B cell (primary cell): ENCODE measurements around the gene FAM107B. TPM values are rescaled to one million over a fixed set of nuclear protein-coding genes. Genes with fewer than 3 reads are reported as not detected.

Experiments used
- ATAC-seq: fragments of 200-7000 bp; cut with Tn5 transposase; one replicate; pipeline ENCODE4 v1.10.0; 2021; ENCODE audit warnings: low read depth, mild to moderate bottlenecking, moderate number of reproducible peaks, moderate library complexity
- CTCF ChIA-PET: fragments of 350-600 bp; sonication (Branson Sonifier 250); formaldehyde crosslinking; loops from one replicate; lab custom pipeline; 2021; ENCODE audit warnings: antibody characterized with exemption, inconsistent platforms; lab: Charles Lee
- POLR2A ChIA-PET: fragments of 350-600 bp; sonication (Branson Sonifier 250); formaldehyde crosslinking; loops from one replicate; lab custom pipeline; 2021; ENCODE audit warnings: antibody characterized with exemption; lab: Charles Lee
- DNase-seq: peaks from one replicate; pipeline ENCODE4 v3.0.0; 2013
- H2AFZ ChIP-seq: 2 replicates; pipeline ENCODE4 v1.6.1; 2012; ENCODE audit warnings: mild to moderate bottlenecking, low read depth, low read length; ENCODE audit not compliant: insufficient read depth, poor library complexity, severe bottlenecking
- H3K27ac ChIP-seq, 2 donors: 1 replicate in 1 of 2; 2 replicates in 1 of 2; pipeline ENCODE4 v1.5.1; 2012 to 2013; ENCODE audit warnings: low read length in 2 of 2, mild to moderate bottlenecking in 2 of 2, moderate library complexity in 1 of 2
- H3K27me3 ChIP-seq, 4 experiments: fragments of 200-600 bp in 1 of 4; sonication (generic) in 1 of 4; replicated peaks in 1 of 4; 1 replicate in 2 of 4; 2 replicates in 2 of 4; pipeline versions ENCODE4 v1.6.1 to v1.7.0; 2013 to 2016; ENCODE audit warnings: low read length in 3 of 4, mild to moderate bottlenecking in 2 of 4, mixed read lengths in 1 of 4, moderate library complexity in 1 of 4; ENCODE audit not compliant: insufficient read depth in 4 of 4, control insufficient read depth in 3 of 4; ENCODE audit errors: control extremely low read depth in 1 of 4
- H3K36me3 ChIP-seq, 2 experiments: replicated peaks in 1 of 2; 1 replicate in 1 of 2; 2 replicates in 1 of 2; pipeline versions ENCODE4 v1.6.1 to v1.7.1; 2013; ENCODE audit warnings: low read length in 1 of 2; ENCODE audit not compliant: insufficient read depth in 2 of 2, control insufficient read depth in 1 of 2; ENCODE audit errors: control extremely low read depth in 1 of 2, extremely low read depth in 1 of 2
- H3K4me1 ChIP-seq, 2 donors: fragments of 200-600 bp in 1 of 2; sonication (generic) in 1 of 2; 1 replicate in 1 of 2; 2 replicates in 1 of 2; pipeline versions ENCODE4 v1.5.1 to v1.6.1; 2013 to 2017; ENCODE audit warnings: low read length in 2 of 2; ENCODE audit not compliant: control insufficient read depth in 2 of 2, insufficient read depth in 2 of 2
- H3K4me2 ChIP-seq: replicated peaks from 2 replicates; pipeline ENCODE3; 2012; ENCODE audit warnings: mild to moderate bottlenecking, low read depth, low read length; ENCODE audit not compliant: poor library complexity, severe bottlenecking
- H3K4me3 ChIP-seq, 5 experiments: fragments of 200-600 bp in 1 of 5; sonication (generic) in 1 of 5; 1 replicate in 3 of 5; 2 replicates in 2 of 5; pipeline versions ENCODE4 v1.5.1 to v1.7.0; 2011 to 2016; ENCODE audit warnings: low read length in 4 of 5, mild to moderate bottlenecking in 4 of 5, low read depth in 2 of 5, control low read depth in 1 of 5, moderate library complexity in 1 of 5; ENCODE audit not compliant: insufficient read depth in 1 of 5; ENCODE audit errors: control extremely low read depth in 1 of 5, extremely low read depth in 1 of 5
- H3K79me2 ChIP-seq: fragments of 200-600 bp; sonication (generic); one replicate; pipeline ENCODE4 v1.6.0; 2016; ENCODE audit warnings: low read length; ENCODE audit not compliant: control insufficient read depth, insufficient read depth
- H3K9ac ChIP-seq: fragments of 200-600 bp; sonication (generic); 2 replicates; pipeline ENCODE4 v1.6.1; 2017; ENCODE audit warnings: mild to moderate bottlenecking, low read length, moderate library complexity
- H3K9me3 ChIP-seq, 3 donors: one replicate each; pipeline versions ENCODE4 v1.6.1 to v1.7.1; 2013; ENCODE audit warnings: low read length in 2 of 3; ENCODE audit not compliant: control insufficient read depth in 2 of 3, insufficient read depth in 1 of 3; ENCODE audit errors: control extremely low read depth in 1 of 3
- H4K20me1 ChIP-seq: 2 replicates; pipeline ENCODE4 v1.6.0; 2012; ENCODE audit warnings: mild to moderate bottlenecking, low read length; ENCODE audit not compliant: insufficient read depth, control insufficient read depth, poor library complexity, severe bottlenecking
- H3K27ac Mint-ChIP-seq: one replicate; pipeline ENCODE4 v1.8.0; 2021; ENCODE audit warnings: mixed read lengths
- H3K27me3 Mint-ChIP-seq: one replicate; pipeline ENCODE4 v1.8.0; 2021; ENCODE audit warnings: mixed read lengths
- H3K4me1 Mint-ChIP-seq: one replicate; pipeline ENCODE4 v1.8.0; 2021; ENCODE audit warnings: mixed read lengths
- H3K4me3 Mint-ChIP-seq: one replicate; pipeline ENCODE4 v1.8.0; 2021; ENCODE audit warnings: mixed read lengths
- H3K9me3 Mint-ChIP-seq: one replicate; pipeline ENCODE4 v1.8.0; 2022; ENCODE audit warnings: mixed read lengths; ENCODE audit not compliant: insufficient read depth
- EZH2 ChIP-seq: IDR thresholded peaks from 2 replicates; pipeline ENCODE4 v1.6.1; 2012; ENCODE audit warnings: borderline replicate concordance, low read depth, mild to moderate bottlenecking, moderate library complexity, low read length; ENCODE audit not compliant: insufficient read depth, poor library complexity, severe bottlenecking
- WGBS: methylation state at CpG from one replicate; pipeline ENCODE4 v1.1.5; 2013; ENCODE audit warnings: missing lambda C conversion rate; ENCODE audit not compliant: insufficient coverage; 5-methylcytosine and 5-hydroxymethylcytosine counted together
- intact Hi-C: fragments of 100-400 bp; cut with micrococcal nuclease; formaldehyde crosslinking; loops from one replicate; pipeline ENCODE4 v1.10.0; 2022
- polyA plus RNA-seq: library from polyadenylated mRNA; depleted of rRNA; stranded (reverse); fragments of >200 nt; gene quantifications from 2 replicates; pipeline ENCODE4 v1.2.3, GENCODE V29; 2012
- total RNA-seq, 2 donors: library from RNA; stranded (reverse); fragments of 120-200 nt in 1 of 2; gene quantifications; 1 replicate in 1 of 2; 2 replicates in 1 of 2; pipeline versions ENCODE4 v1.2.3 to v1.2.4, GENCODE V29; 2013 to 2022
- TF ChIP-seq, protein P1 (sequence below): fragments of 200-600 bp; IDR thresholded peaks from one replicate; pipeline ENCODE4 v1.8.0; 2022; ENCODE audit warnings: antibody characterized with exemption, mild to moderate bottlenecking

FAM107B gene
- total and polyA plus RNA-seq, 2 donors (not counting 1 experiment from before 2014, with no cell fraction given) = 31.9 to 318 TPM

DNA sequence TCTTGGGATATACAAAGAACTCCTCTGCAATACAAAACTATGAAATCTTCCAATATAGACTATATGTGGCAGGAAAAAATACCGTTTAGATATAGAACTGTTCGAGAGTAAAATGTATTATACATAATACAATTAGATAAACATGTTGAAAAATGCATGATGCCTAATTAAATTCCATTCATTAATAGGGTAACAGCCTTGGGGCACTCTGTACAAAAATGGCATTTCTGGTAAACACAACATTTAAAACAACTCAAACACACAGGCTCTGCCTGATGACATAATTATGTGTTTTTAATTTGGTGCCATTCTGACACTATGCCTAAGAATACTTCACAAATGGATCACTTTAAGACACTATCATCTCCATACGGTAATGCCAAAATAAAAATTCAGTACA lies 180.9 kb downstream of the FAM107B start:
- no peak overlapping the region for H3K4me3 Mint-ChIP-seq

DNA sequence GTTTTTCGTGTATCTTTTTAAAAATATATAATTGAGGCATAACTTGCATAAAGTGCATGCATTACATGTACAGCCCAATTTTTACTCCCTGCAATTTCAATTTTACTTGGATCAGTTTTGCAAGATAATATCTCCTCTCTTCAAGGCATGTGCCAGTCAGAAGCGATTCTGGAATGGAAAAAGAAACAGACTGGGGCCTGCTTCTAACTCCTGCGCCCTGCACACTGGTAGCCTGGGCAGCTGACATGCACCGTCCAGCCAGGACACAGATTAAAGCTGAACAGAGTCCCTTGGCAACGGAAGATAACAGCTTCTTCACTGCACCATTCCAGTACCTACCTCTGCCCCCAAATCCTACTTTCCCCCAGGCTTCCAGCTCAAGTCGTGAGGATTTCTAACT lies 182.1 kb downstream of the FAM107B start:
- no peak for DNase-seq
- Histone ChIP-seq H3K79me2 (peaks cover 100% of the 10 kb centered on the region), H3K4me2 (no peak overlapping the region), H4K20me1 (peaks cover 77% of the 10 kb centered on the region), H3K27me3 (no peaks in the 10 kb centered on the region), H3K9me3 (no peaks in the 10 kb centered on the region), H3K27ac (no peak overlapping the region), H3K4me3 (no peak overlapping the region), H3K4me1 (peaks cover 24 to 34% of the 10 kb centered on the region in 2 donors), H2AFZ (no peak overlapping the region), H3K9ac (no peak overlapping the region), H3K36me3 (peaks cover 2 to 68% of the 10 kb centered on the region in 2 experiments)
- POLR2A ChIA-PET = interaction anchor here (0.6 to 0.9 kb wide), 2 partner anchors 41 to 379 kb away, joined by 4 to 6 read pairs; no protein-coding TSS in a partner anchor
- ATAC-seq = no peak
- Mint-ChIP-seq H3K27me3 (no peaks in the 10 kb centered on the region), H3K9me3 (no peaks in the 10 kb centered on the region), H3K27ac (no peak overlapping the region), H3K4me1 (peaks cover 76% of the 10 kb centered on the region), H3K4me3 (no peak overlapping the region)
- CTCF ChIA-PET = interaction anchor here (0.9 to 2.2 kb wide), 2 partner anchors 9 to 55 kb away, joined by 4 to 5 read pairs; no protein-coding TSS in a partner anchor
- TF ChIP-seq, protein P1, sequence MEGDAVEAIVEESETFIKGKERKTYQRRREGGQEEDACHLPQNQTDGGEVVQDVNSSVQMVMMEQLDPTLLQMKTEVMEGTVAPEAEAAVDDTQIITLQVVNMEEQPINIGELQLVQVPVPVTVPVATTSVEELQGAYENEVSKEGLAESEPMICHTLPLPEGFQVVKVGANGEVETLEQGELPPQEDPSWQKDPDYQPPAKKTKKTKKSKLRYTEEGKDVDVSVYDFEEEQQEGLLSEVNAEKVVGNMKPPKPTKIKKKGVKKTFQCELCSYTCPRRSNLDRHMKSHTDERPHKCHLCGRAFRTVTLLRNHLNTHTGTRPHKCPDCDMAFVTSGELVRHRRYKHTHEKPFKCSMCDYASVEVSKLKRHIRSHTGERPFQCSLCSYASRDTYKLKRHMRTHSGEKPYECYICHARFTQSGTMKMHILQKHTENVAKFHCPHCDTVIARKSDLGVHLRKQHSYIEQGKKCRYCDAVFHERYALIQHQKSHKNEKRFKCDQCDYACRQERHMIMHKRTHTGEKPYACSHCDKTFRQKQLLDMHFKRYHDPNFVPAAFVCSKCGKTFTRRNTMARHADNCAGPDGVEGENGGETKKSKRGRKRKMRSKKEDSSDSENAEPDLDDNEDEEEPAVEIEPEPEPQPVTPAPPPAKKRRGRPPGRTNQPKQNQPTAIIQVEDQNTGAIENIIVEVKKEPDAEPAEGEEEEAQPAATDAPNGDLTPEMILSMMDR = no peak
- no peak for TF ChIP-seq EZH2
- intact Hi-C loops = no loop called here
- 92% methylated on average over 5 of the region's 6 CpGs for WGBS

More for the DNA sequence above, 180.9 kb downstream of the FAM107B start:
- Histone ChIP-seq H3K79me2 (peaks cover 100% of the 10 kb centered on the region), H3K4me1 (peaks cover 17 to 30% of the 10 kb centered on the region in 2 donors), H3K36me3 (peaks cover 3 to 69% of the 10 kb centered on the region in 2 experiments), H3K27me3 (no peaks in the 10 kb centered on the region), H3K4me3 (no peak overlapping the region), H3K9me3 (no peaks in the 10 kb centered on the region), H3K9ac (no peak overlapping the region), H4K20me1 (peaks cover 75% of the 10 kb centered on the region), H3K27ac (no peak overlapping the region), H3K4me2 (no peak overlapping the region), H2AFZ (no peak overlapping the region)
- TF ChIP-seq, protein P1 = no peak
- TF ChIP-seq EZH2 = no peak
- intact Hi-C loops = no loop called here
- POLR2A ChIA-PET = interaction anchor here (0.8 kb wide), 1 partner anchor 196 kb away, joined by 4 read pairs; no protein-coding TSS in a partner anchor
- DNase-seq (no peak), ATAC-seq (no peak)
- WGBS = 100% methylated on average over 1 of the region's 3 CpGs
- Mint-ChIP-seq H3K27ac (no peak overlapping the region), H3K4me1 (peaks cover 75% of the 10 kb centered on the region), H3K27me3 (no peaks in the 10 kb centered on the region), H3K9me3 (no peaks in the 10 kb centered on the region)
- CTCF ChIA-PET = interaction anchor here (0.9 to 2.2 kb wide), 2 partner anchors 11 to 57 kb away, joined by 4 to 5 read pairs; no protein-coding TSS in a partner anchor
